ENCODE data around the gene PTGER3.
"Not testable (repeated sequence)": the region's sequence is repeated elsewhere in the genome, so short reads cannot be mapped to it uniquely, and the experiment has no call there.

Gene PTGER3

DNA sequence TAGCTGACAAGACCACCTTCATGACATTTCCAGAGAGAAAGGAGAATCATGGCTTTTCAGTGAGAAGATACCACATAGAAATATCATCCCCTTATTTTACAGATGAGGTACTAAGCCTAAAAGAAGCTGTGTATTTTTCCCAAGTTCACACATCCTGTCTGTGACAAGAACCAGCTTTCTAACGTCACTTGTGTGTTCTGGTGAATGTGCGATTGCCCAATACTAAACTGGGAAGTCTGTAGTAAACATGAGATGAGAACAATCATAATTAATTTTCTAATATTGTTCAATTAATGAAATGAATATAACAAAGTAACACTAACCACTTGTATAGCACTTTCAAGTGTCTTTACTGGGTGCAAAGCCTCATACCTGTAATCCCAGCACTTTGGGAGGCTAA lies 46.0 kb downstream of the PTGER3 start:
- DNase-seq: no peak

DNA sequence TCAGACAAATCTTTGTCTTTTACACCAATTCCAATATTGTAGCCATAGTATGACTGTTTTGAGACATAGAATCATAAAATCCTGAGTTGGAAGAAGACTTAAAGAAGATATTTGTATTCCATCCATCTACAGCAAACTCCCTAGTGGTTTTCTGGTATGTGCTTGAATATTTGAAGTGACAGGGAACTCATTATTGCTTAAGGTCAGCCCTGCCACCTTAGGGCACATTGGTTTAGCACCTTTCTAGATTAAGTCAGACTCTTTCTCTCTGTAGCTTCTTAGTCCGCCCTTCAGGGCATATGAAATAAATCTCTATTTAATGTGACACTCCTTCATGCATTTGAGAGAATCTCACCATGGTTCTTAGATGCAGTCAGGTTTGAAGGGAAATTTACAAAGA lies 49.8 kb downstream of the PTGER3 start:
- DNase-seq: no peak

DNA sequence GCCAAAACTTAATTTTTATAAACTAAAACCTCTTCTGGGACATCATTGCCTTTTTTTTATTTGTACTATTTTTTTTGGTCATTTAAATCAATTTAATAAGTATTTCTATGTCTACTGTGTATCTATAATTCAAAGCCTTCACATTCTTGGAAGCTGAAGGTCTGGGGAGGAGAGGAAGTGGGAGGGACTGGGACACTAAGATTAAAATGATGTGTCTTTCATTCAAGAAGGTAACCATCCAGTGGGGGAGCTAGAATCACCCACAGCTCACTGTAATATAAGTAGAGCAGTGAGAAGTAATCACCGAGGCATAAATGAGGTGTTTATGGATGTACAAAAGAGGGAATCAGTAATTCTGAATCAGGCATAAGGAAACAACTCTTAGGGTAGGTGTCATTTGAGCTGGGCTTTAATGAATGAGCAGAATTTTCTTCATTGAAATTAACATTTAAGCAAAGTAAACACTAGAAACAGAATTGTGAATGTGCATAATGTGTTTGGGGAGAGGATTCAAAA lies 52.8 kb downstream of the PTGER3 start:
- DNase-seq: no peak

DNA sequence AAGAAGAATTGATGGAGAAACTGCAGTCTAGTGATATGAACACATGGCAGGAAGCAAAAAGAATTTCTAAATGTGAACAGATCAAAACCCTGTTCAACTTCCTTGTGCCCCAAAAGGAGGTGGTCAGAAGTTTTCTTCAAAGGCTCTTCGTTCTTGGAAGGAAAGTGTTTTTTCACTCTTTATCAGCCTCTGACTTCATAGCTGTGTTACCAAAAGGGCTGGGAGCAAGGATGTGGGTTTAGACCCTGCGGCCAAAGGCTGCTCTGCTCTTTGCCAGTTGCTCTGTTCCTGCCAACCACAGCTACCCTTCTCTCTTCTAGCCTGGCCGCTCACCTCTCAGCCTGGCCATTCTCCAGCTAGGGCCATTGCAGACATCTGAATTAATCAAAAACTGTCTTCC lies 53.8 kb downstream of the PTGER3 start:
- DNase-seq: no peak

DNA sequence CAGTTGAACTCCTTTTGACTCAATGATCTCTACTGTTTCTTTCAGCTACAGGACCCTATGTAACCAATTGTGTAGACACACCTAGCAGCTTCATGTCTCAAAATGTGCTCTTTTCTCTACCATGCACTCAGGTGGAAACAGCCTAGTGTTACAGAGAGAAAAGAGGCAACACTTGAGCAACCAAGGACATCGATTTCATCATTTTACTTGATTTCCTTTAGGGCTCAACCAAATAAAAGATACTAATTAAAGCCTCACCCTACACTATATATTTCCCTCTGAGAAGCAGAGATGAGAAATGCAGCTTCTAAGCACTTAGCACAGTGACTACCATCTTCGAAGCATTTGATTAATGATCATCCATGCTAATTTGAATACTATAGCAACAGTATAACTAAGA lies 55.1 kb downstream of the PTGER3 start:
- no peak for DNase-seq

DNA sequence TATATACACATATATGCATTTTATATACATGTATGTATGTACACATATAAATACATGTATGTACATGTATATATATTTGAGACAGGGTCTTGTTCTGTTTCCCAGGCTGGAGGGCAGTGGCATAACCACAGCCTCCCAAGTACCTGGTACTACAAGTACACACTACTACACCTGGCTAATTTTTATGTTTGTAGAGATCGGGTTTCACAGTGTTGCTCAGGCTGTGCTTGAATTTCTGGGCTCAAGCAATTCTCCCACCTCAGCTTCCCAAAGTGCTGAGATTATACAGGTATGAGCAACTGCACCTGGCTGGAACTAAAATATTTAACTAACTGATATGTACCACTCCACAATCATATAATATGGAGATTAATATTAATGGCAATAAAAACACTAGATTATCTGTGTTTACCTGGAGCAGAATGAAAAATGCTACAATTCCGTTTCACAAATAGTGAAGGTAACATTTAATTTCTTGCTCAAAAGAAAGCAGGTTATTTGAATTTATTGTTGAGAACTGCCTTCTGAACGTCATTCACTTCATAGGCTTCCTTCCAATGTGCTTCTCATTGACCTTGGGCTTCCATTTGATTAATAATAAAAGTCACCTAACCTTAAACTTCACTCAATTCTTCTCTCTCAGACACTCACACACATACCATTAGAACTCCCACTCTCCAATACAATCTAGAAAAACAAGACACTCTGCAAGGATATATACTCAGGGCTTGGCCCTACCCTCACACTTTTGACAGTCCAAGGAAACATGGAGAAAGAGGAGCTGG lies 57.0 kb downstream of the PTGER3 start:
- no peak for DNase-seq

DNA sequence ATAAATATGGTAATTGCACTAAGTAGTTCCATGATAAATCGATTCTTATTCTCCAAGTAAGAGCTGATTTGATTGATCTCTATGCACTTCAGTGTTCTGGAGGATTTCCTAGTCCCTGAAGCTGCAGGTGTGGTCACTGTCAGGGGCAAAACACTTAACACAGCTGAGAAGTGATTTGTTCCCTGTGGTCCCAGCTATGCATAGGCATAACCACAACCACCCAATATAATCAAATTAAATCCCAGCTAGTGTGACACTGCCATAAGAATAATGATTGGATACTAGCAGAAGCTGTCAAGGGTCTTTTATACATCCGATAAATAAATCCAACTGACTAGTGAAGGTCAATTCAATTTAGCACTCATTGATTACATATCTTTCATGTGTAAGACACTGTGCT lies 60.1 kb downstream of the PTGER3 start:
- no peak for DNase-seq

DNA sequence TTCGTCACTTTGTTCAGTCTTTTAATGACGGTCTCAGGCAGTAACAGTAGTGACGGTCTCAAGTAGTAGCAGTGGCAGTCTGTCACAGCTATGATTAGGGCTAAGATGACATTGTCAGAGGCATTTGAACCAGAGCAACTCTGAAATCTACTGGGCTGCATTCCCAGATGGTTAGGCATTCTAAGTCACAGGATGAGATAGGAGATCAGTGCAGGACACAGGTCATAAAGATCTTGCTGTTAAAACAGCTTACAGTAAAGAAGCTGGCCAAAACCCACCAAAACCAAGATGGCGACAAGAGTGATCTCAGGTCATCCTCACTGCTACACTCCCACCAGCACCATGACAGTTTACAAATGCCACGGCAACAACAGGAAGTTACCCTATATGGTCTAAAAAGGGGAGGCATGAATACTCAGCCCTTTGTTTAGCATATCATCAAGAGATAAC lies 61.8 kb downstream of the PTGER3 start:
- DNase-seq: not testable (repeated sequence)

DNA sequence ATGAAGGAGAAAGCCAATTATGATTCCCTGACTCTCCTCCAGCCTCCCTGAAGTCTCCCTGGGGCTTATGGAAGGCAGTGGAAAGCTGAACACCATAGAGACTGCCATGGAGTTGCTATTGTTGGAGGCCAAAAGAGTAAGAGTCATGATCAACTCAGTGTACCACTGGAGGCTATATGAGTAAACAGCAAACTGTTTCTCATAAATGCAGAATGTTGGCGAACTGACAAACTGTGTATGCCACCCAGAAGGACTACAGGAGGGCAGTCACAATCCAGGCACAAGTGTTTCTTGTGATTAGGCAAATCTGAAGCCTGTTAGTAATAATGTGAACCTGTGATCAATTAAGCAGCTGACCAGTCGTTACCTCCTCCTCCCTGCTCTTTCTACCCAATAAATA lies 62.3 kb downstream of the PTGER3 start:
- DNase-seq: not testable (repeated sequence)

DNA sequence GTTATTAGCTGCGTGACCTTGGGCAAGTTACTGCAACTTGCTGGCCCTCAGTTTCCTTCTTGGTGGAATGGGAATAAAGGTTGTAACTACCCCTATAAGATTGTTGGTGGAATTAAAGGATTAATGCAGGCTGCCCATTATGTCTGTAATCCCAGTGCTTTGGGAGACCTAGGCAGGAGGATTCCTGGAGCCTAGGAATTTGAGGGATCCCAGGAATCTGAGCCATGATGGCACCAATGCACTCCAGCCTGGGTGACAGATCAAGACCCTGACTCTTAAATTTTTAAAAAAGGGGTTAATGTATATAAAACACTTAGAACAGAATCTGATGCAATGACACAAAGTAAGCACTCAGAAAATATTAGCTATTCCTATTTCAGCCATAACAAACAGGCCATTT lies 67.3 kb downstream of the PTGER3 start:
- DNase-seq: no peak

DNA sequence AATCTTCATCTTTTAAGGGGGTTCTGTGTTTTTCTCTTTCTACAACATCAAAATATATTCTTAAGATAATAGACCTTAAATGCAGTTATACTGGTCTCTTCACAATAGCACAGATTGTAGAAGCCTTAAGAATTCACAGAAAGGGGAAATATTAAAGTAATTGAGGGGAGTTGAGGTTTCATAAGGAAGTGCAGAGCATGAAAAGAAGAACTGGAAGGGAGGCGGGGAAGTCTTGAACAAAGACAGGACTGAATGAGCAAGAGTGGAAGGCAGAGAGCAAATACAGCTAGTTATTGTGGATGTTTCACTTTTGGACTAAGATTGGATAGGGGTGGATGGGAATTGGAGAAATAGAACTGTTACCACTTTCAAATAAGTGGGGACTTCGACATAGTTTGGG lies 67.7 kb downstream of the PTGER3 start:
- no peak for DNase-seq

DNA sequence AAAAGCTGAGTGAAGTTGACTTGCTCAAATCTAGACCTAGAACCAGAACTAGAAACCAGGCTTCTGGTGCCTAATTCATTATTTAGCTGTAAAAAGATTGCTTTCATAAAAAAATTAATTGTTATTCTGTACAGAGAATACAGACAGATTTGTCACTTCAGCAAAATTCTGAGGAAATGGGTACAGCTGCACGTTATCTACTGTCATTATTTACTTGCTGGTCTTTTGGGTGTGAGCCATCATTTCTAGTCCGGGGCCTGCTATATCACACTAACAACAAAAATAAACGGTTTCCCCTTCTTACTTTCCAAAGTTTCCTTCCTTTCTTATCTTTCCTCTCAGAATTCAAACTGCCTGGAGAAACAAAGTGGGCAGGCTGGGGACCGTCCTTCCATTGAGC lies 68.3 kb downstream of the PTGER3 start:
- DNase-seq: no peak

DNA sequence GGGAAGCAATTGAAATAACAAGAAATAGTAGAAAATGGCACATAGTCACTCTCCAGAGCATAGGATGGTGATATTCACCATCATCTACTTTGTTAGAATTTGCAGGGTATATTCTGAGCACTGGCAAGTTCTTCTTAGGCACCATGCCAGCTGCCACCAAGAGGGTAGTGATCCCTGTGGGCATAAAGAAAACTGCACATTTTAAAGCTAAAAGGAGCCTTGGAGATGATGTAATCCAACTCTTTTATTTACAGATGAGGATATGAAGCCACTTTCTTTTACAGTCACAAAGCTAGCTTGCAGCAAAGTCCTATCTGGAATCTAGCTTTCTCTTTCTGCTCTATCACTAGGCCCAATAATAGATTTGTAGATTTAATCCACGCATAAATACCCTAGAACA lies 69.0 kb downstream of the PTGER3 start:
- DNase-seq: no peak

DNA sequence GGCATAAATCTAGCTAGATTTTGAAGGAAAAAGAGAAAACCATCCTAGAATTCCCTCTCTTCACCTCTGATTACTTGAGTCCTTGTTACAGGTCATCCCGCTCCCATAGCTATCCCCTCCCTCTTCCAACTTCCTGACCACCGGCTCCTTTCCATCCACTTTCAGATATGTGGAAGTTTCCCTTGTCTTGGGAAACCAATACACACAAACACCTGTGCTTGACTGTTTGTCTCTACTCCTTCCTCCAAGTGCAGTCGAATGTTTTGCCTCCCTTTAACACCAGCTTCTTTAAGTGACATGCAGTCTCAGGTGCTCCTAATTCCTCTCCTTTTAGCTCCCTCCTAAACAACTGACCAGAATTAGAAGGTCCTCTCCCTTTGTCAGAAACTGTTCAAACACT lies 70.0 kb downstream of the PTGER3 start:
- DNase-seq: no peak

DNA sequence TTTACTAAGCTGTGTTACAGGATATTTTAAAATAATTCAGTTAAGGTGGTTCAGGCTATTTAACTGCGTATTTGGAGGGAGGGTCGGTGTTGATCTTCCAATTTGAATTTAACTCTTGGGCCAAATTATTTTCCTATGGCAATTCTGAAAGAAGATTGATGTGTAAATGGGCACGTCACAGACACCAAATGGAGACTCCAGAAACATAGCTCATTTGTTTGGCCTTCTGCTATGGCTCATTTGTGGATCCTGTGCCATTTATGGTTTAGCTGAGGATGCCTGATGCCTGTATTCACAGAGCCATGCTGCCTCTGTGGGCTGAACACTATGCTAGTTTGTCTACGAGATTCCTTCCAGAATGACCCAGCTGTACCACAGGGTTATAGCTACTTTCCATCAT lies 70.6 kb downstream of the PTGER3 start:
- DNase-seq: no peak

DNA sequence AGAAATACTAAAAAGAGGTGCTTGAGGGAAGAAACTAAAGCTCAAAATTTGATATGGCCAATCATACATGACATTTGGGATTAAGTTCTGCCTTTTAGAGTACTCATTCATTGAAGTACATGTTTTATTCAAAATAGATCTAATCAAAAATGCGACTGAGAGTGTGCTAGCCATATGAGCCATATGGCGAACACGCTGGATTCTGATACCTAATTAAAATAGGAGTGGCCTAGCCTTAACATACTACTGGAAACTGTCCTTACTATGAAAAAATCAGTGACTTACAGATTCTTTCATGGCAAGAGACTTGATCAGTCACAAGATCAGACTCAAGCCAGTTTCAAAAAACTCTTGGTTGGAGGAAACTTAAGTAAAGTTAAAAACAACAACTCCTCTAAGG lies 73.9 kb downstream of the PTGER3 start:
- DNase-seq: no peak

DNA sequence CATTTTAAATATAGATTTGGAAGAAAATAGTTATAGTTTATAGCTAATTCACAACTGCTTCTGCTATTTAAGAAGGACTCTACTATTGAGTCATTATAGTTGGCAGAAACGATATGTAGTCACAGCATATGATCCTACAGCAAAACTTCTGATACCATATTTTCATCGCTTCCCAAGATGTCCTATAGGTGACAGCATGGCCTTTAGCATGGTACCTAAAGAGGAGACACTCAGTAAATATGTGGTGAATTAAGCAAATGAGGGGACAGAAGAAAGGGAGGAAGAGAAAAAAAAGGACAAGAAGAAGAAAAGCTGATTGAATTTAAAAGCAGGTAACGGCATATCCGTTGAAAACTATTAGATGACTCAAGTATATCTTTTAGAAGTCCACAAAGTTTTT lies 77.2 kb downstream of the PTGER3 start:
- no peak for DNase-seq

DNA sequence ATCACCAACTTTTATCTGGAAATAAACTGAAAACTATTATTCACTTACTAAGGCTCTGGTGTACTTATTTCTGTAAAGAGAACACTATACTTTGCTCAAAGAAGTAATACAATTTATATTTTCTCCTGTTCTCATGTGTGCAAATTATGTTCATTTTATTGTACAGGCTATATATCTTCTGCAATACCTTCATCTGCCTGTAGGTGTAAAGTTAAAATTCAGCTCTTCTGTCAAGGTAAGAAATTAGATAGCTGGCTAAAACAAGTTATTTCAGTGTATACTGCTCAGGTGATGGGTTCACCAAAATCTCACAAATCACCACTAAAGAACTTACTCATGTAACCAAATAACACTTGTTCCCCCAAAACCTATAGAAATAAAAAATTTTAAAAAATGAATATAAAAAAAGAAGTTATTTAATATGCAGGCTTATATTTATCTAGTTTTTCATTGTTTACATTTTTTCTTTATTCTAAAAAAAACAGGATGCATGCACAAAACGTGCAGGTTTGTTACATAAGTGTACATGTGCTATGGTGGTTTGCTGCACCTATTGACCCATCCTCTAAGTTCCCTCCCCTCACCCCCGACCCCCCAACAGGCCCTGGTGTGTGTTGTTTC lies 81.5 kb downstream of the PTGER3 start:
- DNase-seq: no peak

DNA sequence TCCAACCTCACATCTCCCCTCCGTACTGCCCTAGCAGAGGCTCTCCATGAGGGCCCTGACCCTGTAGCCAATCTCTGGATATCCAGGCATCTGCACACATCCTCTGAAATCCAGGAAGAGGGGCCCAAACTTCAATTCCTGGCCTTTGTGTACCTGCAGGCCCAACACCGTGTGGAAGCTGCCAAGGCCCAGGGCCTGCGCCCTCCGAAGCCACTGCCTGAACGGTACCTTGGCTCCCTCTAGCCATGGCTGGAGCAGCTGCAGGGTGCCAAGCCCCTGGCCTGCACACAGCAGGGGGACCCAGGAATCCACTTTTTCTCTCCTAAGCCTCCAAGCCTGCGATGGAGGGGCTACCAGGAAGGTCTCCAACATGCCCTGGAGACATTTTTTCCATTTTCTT lies 84.2 kb downstream of the PTGER3 start:
- DNase-seq: no peak

DNA sequence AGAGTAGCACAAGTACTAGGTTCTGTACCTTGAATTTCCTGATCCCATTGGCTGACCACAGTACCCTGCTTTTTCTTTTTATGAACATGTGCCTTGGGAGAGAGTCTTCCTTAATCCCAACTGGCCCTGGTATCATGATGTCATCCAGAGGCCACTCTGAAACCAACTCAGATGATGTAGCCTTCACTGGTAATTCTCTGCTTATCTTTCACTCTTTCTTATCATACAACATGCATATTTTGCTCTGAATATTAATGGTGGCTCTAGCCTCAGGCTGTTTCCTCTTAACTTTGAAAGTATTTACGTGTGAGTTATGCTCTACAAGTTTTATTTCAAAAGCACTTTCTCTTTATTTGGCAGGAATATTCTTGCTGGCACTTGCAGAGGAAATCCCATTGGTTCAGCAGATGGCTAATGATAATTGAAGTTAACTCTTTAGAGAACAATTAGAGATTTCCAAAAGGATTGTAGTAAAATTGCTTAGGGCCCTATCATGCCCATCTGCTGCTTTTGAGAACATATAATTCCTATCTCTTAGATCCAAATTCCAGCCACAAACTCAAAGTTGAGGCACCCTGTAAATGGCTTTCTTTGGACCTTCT lies 86.1 kb downstream of the PTGER3 start:
- DNase-seq: no peak

DNA sequence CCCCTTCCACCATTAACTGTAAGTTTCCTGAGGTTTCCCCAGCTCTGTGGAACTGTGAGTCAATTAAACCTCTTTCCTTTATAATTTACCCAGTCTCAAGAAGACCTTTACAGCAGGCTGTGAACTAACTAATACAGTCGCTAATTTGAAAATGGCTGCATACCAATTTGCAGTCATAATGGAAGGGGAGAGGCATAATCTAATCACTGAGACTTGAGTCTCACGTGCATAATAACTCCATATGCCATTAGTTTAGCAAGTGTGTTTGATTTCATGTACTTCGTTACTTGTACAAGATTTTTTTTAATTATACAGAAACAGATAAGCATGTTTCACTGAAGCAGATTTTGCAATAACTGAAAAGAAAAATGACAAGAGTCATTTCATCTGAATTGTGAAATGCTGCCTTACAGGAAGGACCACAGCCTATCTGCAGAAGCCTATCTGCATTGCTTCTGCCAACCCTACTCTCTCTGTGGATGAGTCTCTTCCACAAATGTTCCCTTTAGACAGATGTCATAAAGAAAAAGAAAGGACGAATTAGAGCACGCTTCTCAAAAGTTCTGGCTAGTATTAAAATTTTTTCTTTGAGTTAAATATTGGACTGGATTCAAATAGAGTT lies 99.1 kb downstream of the PTGER3 start:
- no peak for DNase-seq

DNA sequence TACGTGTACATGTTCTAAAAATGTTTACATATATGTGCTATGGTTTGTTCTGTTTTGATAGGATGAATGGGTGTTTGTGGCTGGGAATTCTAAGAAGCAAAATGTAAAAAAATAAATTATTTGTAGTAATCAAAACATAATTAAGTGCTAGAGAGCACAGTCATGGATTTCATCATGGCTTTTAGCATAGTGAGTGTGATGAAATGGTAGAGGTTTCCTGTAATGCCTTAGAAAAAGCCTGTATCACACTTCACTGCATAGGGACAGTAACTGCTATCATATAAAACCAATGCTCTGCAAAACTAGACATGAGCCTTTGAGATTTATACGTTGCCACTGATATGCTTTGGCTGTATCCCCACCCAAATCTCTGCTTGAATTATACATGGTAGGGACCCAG lies 99.8 kb downstream of the PTGER3 start:
- DNase-seq: no peak

DNA sequence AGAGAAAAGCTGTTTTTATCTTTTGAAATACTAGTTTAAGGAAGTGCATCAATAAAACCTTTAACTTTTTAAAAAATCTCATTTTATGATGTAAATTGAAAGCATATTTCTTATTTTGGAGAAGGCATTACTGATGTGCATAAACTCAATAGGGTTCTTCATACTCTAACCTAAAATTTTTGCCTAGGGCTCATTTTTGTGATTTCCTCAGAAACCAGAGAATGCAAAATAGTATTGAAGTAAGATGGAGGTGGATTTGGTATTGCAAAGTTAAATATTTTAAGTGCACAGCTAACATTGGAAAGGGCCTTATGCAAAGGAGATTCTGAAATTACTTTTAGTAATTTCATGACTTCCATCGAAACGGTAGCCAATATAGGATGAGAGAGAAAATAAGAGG lies 101.9 kb downstream of the PTGER3 start:
- DNase-seq: no peak

DNA sequence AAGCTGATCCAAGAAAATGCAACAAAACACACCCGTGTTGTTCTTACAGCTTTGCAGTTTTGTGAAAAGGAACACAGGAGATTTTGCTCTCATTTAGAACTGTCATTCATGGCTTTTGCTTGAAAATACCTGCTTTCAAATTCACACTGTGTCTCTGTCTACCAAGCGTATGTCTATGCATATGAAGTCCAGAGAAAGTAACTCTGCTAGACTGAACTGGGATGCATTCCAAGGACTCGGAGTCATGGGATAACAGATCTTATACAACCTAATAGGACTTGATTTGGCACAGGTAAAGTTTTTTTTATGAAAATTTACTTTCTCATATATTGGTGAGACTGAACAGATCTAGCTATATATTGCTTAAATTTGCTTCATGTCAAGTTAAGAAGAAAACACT lies 102.4 kb downstream of the PTGER3 start:
- DNase-seq: no peak
